ENCODE measurements around the gene USH2A. TPM values are rescaled to one million over a fixed set of nuclear protein-coding genes. Genes with fewer than 3 reads are reported as not detected.

Gene USH2A
- total RNA-seq, 1 experiment from 2014 or later = not detected

GRCh38 chr1:216193839-216194443 lies 229.3 kb downstream of the USH2A start:
- peak; percentile 47 for TF ChIP-seq CTCF (conservative IDR thresholded peaks at IDR 0.05; ENCODE audit: low read depth, low read length)
- no peak for TF ChIP-seq EZH2 (IDR thresholded peaks at IDR 0.05; ENCODE audit: borderline replicate concordance, low read depth, low read length, poor library complexity, severe bottlenecking)
- DNase-seq (ENCODE audit: low spot score) = peak; percentile 25
- no peak overlapping the region for H3K27ac ChIP-seq (ENCODE audit: low read depth, low read length, poor library complexity, severe bottlenecking)
- no peak overlapping the region for H3K4me3 ChIP-seq (ENCODE audit: low read depth, low read length, poor library complexity, severe bottlenecking)
- H3K27me3 ChIP-seq (replicated peaks; ENCODE audit: insufficient read depth, low read depth, low read length, poor library complexity) = peaks cover 22% of the 10 kb centered on the region
- H3K4me1 ChIP-seq (ENCODE audit: insufficient read depth, low read length, poor library complexity, severe bottlenecking) = no peaks in the 10 kb centered on the region
- no peaks in the 10 kb centered on the region for H3K9me3 ChIP-seq (ENCODE audit: low read depth, low read length, poor library complexity, severe bottlenecking)
- no peaks in the 10 kb centered on the region for H3K36me3 ChIP-seq (ENCODE audit: insufficient read depth, low read length, poor library complexity, severe bottlenecking)
- BruUV-seq (replicated peaks) = no TSS peak
- ChIA-PET POLR2A (ENCODE audit: low non-redundant PET) (no interaction called here), CTCF (interaction anchor here (1.2 kb wide), 1 partner anchor 82 kb away, joined by 5 read pairs; no protein-coding TSS in a partner anchor)
- intact Hi-C loops (cut with micrococcal nuclease; ENCODE audit: unreplicated experiment) = no loop called here

- no peak for DNase-seq (ENCODE audit: low spot score)
- intact Hi-C loops (cut with micrococcal nuclease; ENCODE audit: unreplicated experiment) = no loop called here
- POLR2A ChIA-PET (ENCODE audit: low non-redundant PET) = no interaction called here
Observed at GRCh38 chr1:216190438-216190837, 232.8 kb downstream of the USH2A start.

GRCh38 chr1:216186816-216187215 lies 236.4 kb downstream of the USH2A start:
- Histone ChIP-seq H3K27ac (ENCODE audit: low read depth, low read length, poor library complexity, severe bottlenecking) (no peak overlapping the region), H3K9me3 (ENCODE audit: low read depth, low read length, poor library complexity, severe bottlenecking) (no peaks in the 10 kb centered on the region), H3K27me3 (replicated peaks; ENCODE audit: insufficient read depth, low read depth, low read length, poor library complexity) (peaks cover 66% of the 10 kb centered on the region), H3K4me3 (ENCODE audit: low read depth, low read length, poor library complexity, severe bottlenecking) (no peak overlapping the region), H3K4me1 (ENCODE audit: insufficient read depth, low read length, poor library complexity, severe bottlenecking) (peaks cover 16% of the 10 kb centered on the region), H3K36me3 (ENCODE audit: insufficient read depth, low read length, poor library complexity, severe bottlenecking) (no peaks in the 10 kb centered on the region)
- ChIA-PET POLR2A (ENCODE audit: low non-redundant PET) (no interaction called here), CTCF (no interaction called here)
- intact Hi-C loops (cut with micrococcal nuclease; ENCODE audit: unreplicated experiment) = loop anchor here (5.0 kb wide), 1 partner anchor 70 kb away; no protein-coding TSS in a partner anchor
- TF ChIP-seq CTCF (conservative IDR thresholded peaks at IDR 0.05; ENCODE audit: low read depth, low read length) (no peak), EZH2 (IDR thresholded peaks at IDR 0.05; ENCODE audit: borderline replicate concordance, low read depth, low read length, poor library complexity, severe bottlenecking) (no peak)
- peak; percentile 67 for DNase-seq (ENCODE audit: low spot score)
- BruUV-seq (replicated peaks) = no TSS peak

More at GRCh38 chr1:216190438-216190837, 232.8 kb downstream of the USH2A start:
- BruUV-seq (replicated peaks) = no TSS peak
- H3K9me3 ChIP-seq (ENCODE audit: low read depth, low read length, poor library complexity, severe bottlenecking) = no peaks in the 10 kb centered on the region
- no peak overlapping the region for H3K4me3 ChIP-seq (ENCODE audit: low read depth, low read length, poor library complexity, severe bottlenecking)
- no peak overlapping the region for H3K27ac ChIP-seq (ENCODE audit: low read depth, low read length, poor library complexity, severe bottlenecking)
- TF ChIP-seq EZH2 (IDR thresholded peaks at IDR 0.05; ENCODE audit: borderline replicate concordance, low read depth, low read length, poor library complexity, severe bottlenecking) = no peak
- TF ChIP-seq CTCF (conservative IDR thresholded peaks at IDR 0.05; ENCODE audit: low read depth, low read length) = no peak
- CTCF ChIA-PET = no interaction called here
- H3K36me3 ChIP-seq (ENCODE audit: insufficient read depth, low read length, poor library complexity, severe bottlenecking) = no peaks in the 10 kb centered on the region
- peaks cover 6% of the 10 kb centered on the region for H3K4me1 ChIP-seq (ENCODE audit: insufficient read depth, low read length, poor library complexity, severe bottlenecking)
- peaks cover 29% of the 10 kb centered on the region for H3K27me3 ChIP-seq (replicated peaks; ENCODE audit: insufficient read depth, low read depth, low read length, poor library complexity)

All from A673 (cell line).